Measurements from ENCODE around the gene RUSC1.

The RUSC1 gene

DNA sequence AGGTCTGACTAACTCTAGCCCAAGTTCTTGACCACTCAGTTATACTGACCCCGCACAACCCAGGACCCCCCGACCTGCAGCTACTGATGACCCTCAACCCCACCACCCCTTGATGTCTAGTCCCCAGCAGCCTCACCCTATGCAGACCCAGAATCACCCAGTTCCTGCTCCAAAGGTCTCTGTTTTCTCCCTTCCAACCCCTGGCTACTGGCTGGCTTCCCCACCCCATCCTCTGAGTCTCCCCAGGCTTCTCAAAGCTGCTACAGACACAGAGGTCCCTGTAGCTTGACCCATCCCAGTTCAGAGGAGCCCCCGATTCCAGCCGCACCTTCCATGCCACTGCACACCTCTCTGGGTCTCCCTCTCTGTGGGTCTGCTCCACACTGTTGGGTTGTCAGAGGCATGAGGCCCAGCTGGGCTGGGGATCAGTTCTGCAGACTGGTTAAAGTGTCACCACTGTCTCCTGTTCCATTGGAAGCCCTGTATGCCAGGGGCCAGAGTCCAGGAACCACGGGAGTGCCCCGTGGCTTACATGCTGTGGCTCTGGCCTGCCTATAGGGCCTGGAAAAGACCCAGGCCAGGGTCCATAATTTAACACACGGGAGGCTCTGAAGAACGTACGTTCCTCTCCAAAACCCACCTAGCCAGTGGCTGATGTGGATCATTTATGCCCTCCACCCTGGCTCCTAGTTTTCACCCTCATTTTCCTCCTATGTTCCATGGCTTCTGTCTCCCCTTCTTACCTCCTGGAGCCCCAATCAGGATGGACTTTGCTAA, 20.0 kb upstream of the RUSC1 start:
- ChIA-PET POLR2A (interaction anchor here (0.9 kb wide), 1 partner anchor 27 kb away, joined by 7 read pairs; the partner anchor contains the start of gene CLK2), CTCF (interaction anchor here (0.6 to 2.1 kb wide), 4 partner anchors 23 to 1139 kb away, joined by 3 to 9 read pairs (median 4); no protein-coding TSS in a partner anchor)
- no peak overlapping the region for H3K4me3 ChIP-seq (ENCODE audit: low read depth, low read length)
- no peak overlapping the region for H3K27ac ChIP-seq (ENCODE audit: extremely low read depth, low read depth, low read length)
- no peaks in the 10 kb centered on the region for H3K4me1 ChIP-seq (ENCODE audit: control insufficient read depth, insufficient read depth, low read length)
- no peaks in the 10 kb centered on the region for H3K36me3 ChIP-seq (ENCODE audit: control insufficient read depth in 2 of 2, insufficient read depth in 1 of 2, low read length in 2 of 2)
- H3K9me3 ChIP-seq (ENCODE audit: control insufficient read depth, insufficient read depth, low read depth, low read length): no peaks in the 10 kb centered on the region
- no peak for TF ChIP-seq TSHZ1 (tag by site-specific recombination; IDR thresholded peaks at IDR 0.05; ENCODE audit: borderline replicate concordance)
- no peak for TF ChIP-seq ZNF112 (tag by site-specific recombination; IDR thresholded peaks at IDR 0.05)
- no peak for TF ChIP-seq ZNF514 (tag by site-specific recombination; IDR thresholded peaks at IDR 0.05)
- no peak for TF ChIP-seq FEZF1 (tag by site-specific recombination; IDR thresholded peaks at IDR 0.05)
- TF ChIP-seq ZNF530 (tag by site-specific recombination; IDR thresholded peaks at IDR 0.05; ENCODE audit: low read depth): no peak
- no peak for TF ChIP-seq PRDM6 (tag by site-specific recombination; IDR thresholded peaks at IDR 0.05)

DNA sequence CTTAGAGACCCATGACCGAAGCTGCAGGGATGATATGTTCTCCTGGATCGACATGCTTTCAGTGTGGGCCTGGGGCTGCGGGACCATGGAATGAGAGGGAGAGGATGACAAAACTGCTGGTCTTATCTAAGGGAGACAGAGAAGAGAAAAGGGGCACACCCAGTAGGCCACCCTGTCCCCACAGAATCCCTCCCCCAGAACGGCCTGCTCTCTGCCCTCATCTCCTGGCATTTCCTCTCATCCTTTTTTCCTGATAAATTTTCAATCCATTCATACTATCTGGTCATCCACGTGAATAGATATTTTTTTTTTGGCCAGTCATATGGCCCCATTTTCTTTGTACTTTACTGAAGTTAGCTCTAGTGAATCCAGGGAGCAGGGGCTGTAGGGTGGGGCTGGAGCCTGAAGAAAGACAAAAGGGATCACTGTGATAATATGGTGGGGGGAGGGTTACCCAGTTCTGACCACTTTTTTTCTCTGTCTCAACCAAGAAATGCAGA, 19.3 kb upstream of the RUSC1 start, which contains the start of gene PKLR:
TSS of gene PKLR (minus strand) at position 97 of the 500 bp plus-strand sequence. CDS start at position 54, 43 bp downstream.
- CTCF ChIA-PET: interaction anchor here (0.6 to 2.1 kb wide), 2 partner anchors 51 to 1156 kb away, joined by 3 to 9 read pairs; no protein-coding TSS in a partner anchor

More for the DNA sequence above, 19.3 kb upstream of the RUSC1 start, which contains the start of gene PKLR:
- H3K27ac ChIP-seq (ENCODE audit: extremely low read depth, low read depth, low read length): no peak within 1 kb of the TSS
- POLR2A ChIA-PET: no interaction called here
- H3K36me3 ChIP-seq (ENCODE audit: control insufficient read depth in 2 of 2, insufficient read depth in 1 of 2, low read length in 2 of 2): no peaks in the 10 kb centered on the region
- TF ChIP-seq TRIM28 (IDR thresholded peaks at IDR 0.05; ENCODE audit: borderline replicate concordance, low read length): no peak
- TF ChIP-seq AEBP2 (tag by site-specific recombination; IDR thresholded peaks at IDR 0.05; ENCODE audit: borderline replicate concordance): no peak
- TF ChIP-seq ZNF341 (tag by site-specific recombination; IDR thresholded peaks at IDR 0.05; ENCODE audit: low read depth): no peak
- TF ChIP-seq ZNF610 (tag by site-specific recombination; IDR thresholded peaks at IDR 0.05; ENCODE audit: borderline replicate concordance): no peak
- no peak for TF ChIP-seq ZNF747 (tag by site-specific recombination; IDR thresholded peaks at IDR 0.05)
- no peak for TF ChIP-seq ZNF157 (tag by site-specific recombination; IDR thresholded peaks at IDR 0.05)
- TF ChIP-seq EGR2 (tag by site-specific recombination; IDR thresholded peaks at IDR 0.05; ENCODE audit: low read depth): no peak
- no peak for TF ChIP-seq ZNF121 (tag by site-specific recombination; IDR thresholded peaks at IDR 0.05)
- TF ChIP-seq ZNF677 (tag by site-specific recombination; IDR thresholded peaks at IDR 0.05): no peak
- no peak for TF ChIP-seq ZNF214 (tag by site-specific recombination; IDR thresholded peaks at IDR 0.05; ENCODE audit: borderline replicate concordance)
- no peak for TF ChIP-seq ZNF514 (tag by site-specific recombination; IDR thresholded peaks at IDR 0.05)
- TF ChIP-seq ZNF112 (tag by site-specific recombination; IDR thresholded peaks at IDR 0.05): no peak
- no peak for TF ChIP-seq ZBTB48 (tag by site-specific recombination; IDR thresholded peaks at IDR 0.05)
- no peak for TF ChIP-seq ZNF24 (tag by site-specific recombination; IDR thresholded peaks at IDR 0.05)
- no peaks in the 10 kb centered on the region for H3K9me3 ChIP-seq (ENCODE audit: control insufficient read depth, insufficient read depth, low read depth, low read length)
- no peaks in the 10 kb centered on the region for H3K4me1 ChIP-seq (ENCODE audit: control insufficient read depth, insufficient read depth, low read length)
- no peak within 1 kb of the TSS for H3K4me3 ChIP-seq (ENCODE audit: low read depth, low read length)
